Spleen (tissue), 11 donors: ENCODE measurements around the gene LRRC42. TPM values are rescaled to one million over a fixed set of nuclear protein-coding genes. Genes with fewer than 3 reads are reported as not detected.
"Not testable (repeated sequence)": the region's sequence is repeated elsewhere in the genome, so short reads cannot be mapped to it uniquely, and the experiment has no call there.

ENCODE experiments used
- DNase-seq: peaks from one replicate; pipeline ENCODE4 v3.0.0-alpha.2; 2020
- H3K27ac ChIP-seq, 8 donors: fragments of 200-600 bp; sonication (generic) in 7 of 8; 1 replicate in 4 of 8; 2 replicates in 4 of 8; pipeline versions ENCODE4 v1.5.0 to v1.8.0; 2016 to 2021; ENCODE audit warnings: inconsistent platforms in 4 of 8, mild to moderate bottlenecking in 4 of 8, moderate library complexity in 1 of 8
- H3K27me3 ChIP-seq, 7 donors: fragments of 200-600 bp; sonication (generic) in 6 of 7; replicated peaks in 1 of 7; 1 replicate in 4 of 7; 2 replicates in 3 of 7; pipeline versions ENCODE4 v1.5.0 to v1.8.0; 2016 to 2021; ENCODE audit warnings: inconsistent platforms in 3 of 7, mild to moderate bottlenecking in 1 of 7
- H3K36me3 ChIP-seq, 6 donors: fragments of 200-600 bp; sonication (generic) in 5 of 6; 1 replicate in 4 of 6; 2 replicates in 2 of 6; pipeline versions ENCODE4 v1.5.0 to v1.8.0; 2016 to 2021; ENCODE audit warnings: inconsistent platforms in 2 of 6
- H3K4me1 ChIP-seq, 6 donors: fragments of 200-600 bp; sonication (generic) in 5 of 6; 1 replicate in 3 of 6; 2 replicates in 3 of 6; pipeline versions ENCODE4 v1.5.0 to v1.8.0; 2016 to 2021; ENCODE audit warnings: inconsistent platforms in 3 of 6
- H3K4me3 ChIP-seq, 8 donors: fragments of 200-600 bp; sonication (generic) in 7 of 8; 1 replicate in 4 of 8; 2 replicates in 4 of 8; pipeline versions ENCODE4 v1.5.0 to v1.8.0; 2016 to 2021; ENCODE audit warnings: inconsistent platforms in 4 of 8, mild to moderate bottlenecking in 4 of 8, moderate library complexity in 2 of 8
- H3K9me3 ChIP-seq, 8 donors: fragments of 200-600 bp; sonication (generic) in 7 of 8; 1 replicate in 4 of 8; 2 replicates in 4 of 8; pipeline versions ENCODE4 v1.5.0 to v1.8.0; 2016 to 2021; ENCODE audit warnings: inconsistent platforms in 4 of 8
- CTCF ChIP-seq, 11 experiments: fragments of 200-600 bp in 7 of 11; fragments of 450-650 bp in 4 of 11; sonication (generic) in 4 of 11; IDR thresholded peaks in 8 of 11; conservative IDR thresholded peaks in 3 of 11; 1 replicate in 7 of 11; 2 replicates in 4 of 11; pipeline versions ENCODE4 v1.4.0 to v1.8.0; 2016 to 2021; ENCODE audit warnings: antibody characterized with exemption in 11 of 11, inconsistent platforms in 4 of 11, mild to moderate bottlenecking in 1 of 11
- POLR2A ChIP-seq, 3 donors: fragments of 450-650 bp; IDR thresholded peaks; one replicate each; pipeline ENCODE4 v1.5.1; 2017; ENCODE audit warnings: antibody characterized with exemption in 3 of 3, mild to moderate bottlenecking in 1 of 3
- POLR2AphosphoS5 ChIP-seq, 3 donors: sonication (generic); formaldehyde crosslinking; IDR thresholded peaks; one replicate each; pipeline ENCODE4 v1.5.1; 2017; ENCODE audit warnings: antibody characterized with exemption in 3 of 3
- WGBS, 5 donors: extraction: QIAGEN DNeasy Blood & Tissue Kit in 3 of 5; methylation state at CpG; one replicate each; pipeline versions ENCODE4 v1.1.5 to v1.1.7; 2013 to 2018; 5-methylcytosine and 5-hydroxymethylcytosine counted together
- intact Hi-C: fragments of 100-400 bp; cut with DNase I; formaldehyde crosslinking; loops from one replicate; pipeline ENCODE4 v1.15.0; 2023; ENCODE audit warnings: low total_unique reads
- polyA plus RNA-seq, 3 donors: library from polyadenylated mRNA; stranded (reverse); fragments of 200-250 nt; gene quantifications; one replicate each; pipeline ENCODE4 v1.2.1, GENCODE V29; 2013
- total RNA-seq, 7 donors: library from RNA; depleted of rRNA in 3 of 7; stranded (reverse); fragments of >200 nt in 3 of 7; fragmentation: NEBNext Ultra II Directional in 4 of 7; extraction: Animal tissue kit (Norgen Biotek cat#: 25700) in 4 of 7; gene quantifications; one replicate each; pipeline versions ENCODE4 v1.1.0 to v1.2.1, GENCODE V29; 2016 to 2021
- donor health status: healthy with polysubstance abuse.
- donor health status: DM: no; HTN: no; CAD: no; lungs with moderate emphysema.
- donor health status: DM: no; HTN: no; CAD: no.
- donor health status: Bipolar disorder and iron deficiency.
- donor health status: healthy.
- donor health status: DM: no; HTN: no; CAD: no.
- donor health status: DM: yes; HTN: yes; CAD: no.

Gene LRRC42
- total and polyA plus RNA-seq, 10 donors = 4.9 to 13.8 (median 10.5) TPM

- H3K4me3 ChIP-seq = no peak overlapping the region
- H3K27ac ChIP-seq = no peak overlapping the region
- TF ChIP-seq POLR2AphosphoS5 (IDR thresholded peaks at IDR 0.05) (no peak), POLR2A (IDR thresholded peaks at IDR 0.05) (no peak), CTCF (IDR thresholded peaks at IDR 0.05 in 8 of 11, conservative IDR thresholded peaks at IDR 0.05 in 3 of 11) (no peak)
- H3K9me3 ChIP-seq = peaks cover 0 to 13% (median 9%) of the 10 kb centered on the region in 8 donors
- H3K36me3 ChIP-seq = no peaks in the 10 kb centered on the region
- intact Hi-C loops = no loop called here
- WGBS, 5 donors = 76 to 87% (median 79%) methylated on average over 2 of the region's 2 CpGs
- no peaks in the 10 kb centered on the region for H3K27me3 ChIP-seq
- H3K4me1 ChIP-seq = peaks cover 0 to under 1% (median 0%) of the 10 kb centered on the region in 6 donors
- no peak for DNase-seq
Measured at GRCh38 chr1:53987880-53988279, 41.7 kb downstream of the LRRC42 start.

- intact Hi-C loops = no loop called here
- Histone ChIP-seq H3K27me3 (no peaks in the 10 kb centered on the region), H3K4me1 (no peaks in the 10 kb centered on the region), H3K36me3 (no peaks in the 10 kb centered on the region), H3K9me3 (peaks cover 0 to 13% (median 9%) of the 10 kb centered on the region in 8 donors), H3K27ac (no peak overlapping the region), H3K4me3 (no peak overlapping the region)
- no peak for DNase-seq
- TF ChIP-seq POLR2AphosphoS5 (IDR thresholded peaks at IDR 0.05) (no peak), CTCF (IDR thresholded peaks at IDR 0.05 in 8 of 11, conservative IDR thresholded peaks at IDR 0.05 in 3 of 11) (no peak), POLR2A (IDR thresholded peaks at IDR 0.05) (no peak)
- 70 to 85% (median 78%) methylated on average over 4 of the region's 4 CpGs for WGBS, 5 donors
Measured at GRCh38 chr1:53992085-53992874, 46.1 kb downstream of the LRRC42 start.

- 84 to 94% (median 92%) methylated on average over 2 of the region's 2 CpGs for WGBS, 5 donors
- H3K27ac ChIP-seq, H3K4me1 ChIP-seq, H3K36me3 ChIP-seq, H3K27me3 ChIP-seq, DNase-seq, H3K4me3 ChIP-seq, intact Hi-C loops: not testable (repeated sequence)
- H3K9me3 ChIP-seq = peaks cover 0 to 13% (median 9%) of the 10 kb centered on the region in 8 donors
Measured at GRCh38 chr1:53994516-53994915, 48.4 kb downstream of the LRRC42 start.

GRCh38 chr1:53995683-53996082, 49.5 kb downstream of the LRRC42 start:
- H3K4me1 ChIP-seq = no peaks in the 10 kb centered on the region
- H3K4me3 ChIP-seq = no peak overlapping the region
- TF ChIP-seq POLR2AphosphoS5 (IDR thresholded peaks at IDR 0.05) = no peak
- no peak for TF ChIP-seq CTCF (IDR thresholded peaks at IDR 0.05 in 8 of 11, conservative IDR thresholded peaks at IDR 0.05 in 3 of 11)
- no peak for TF ChIP-seq POLR2A (IDR thresholded peaks at IDR 0.05)
- no peak overlapping the region for H3K27ac ChIP-seq
- no peaks in the 10 kb centered on the region for H3K36me3 ChIP-seq
- DNase-seq = no peak
- no peaks in the 10 kb centered on the region for H3K27me3 ChIP-seq
- WGBS, 5 donors = 92 to 100% (median 95%) methylated on average over 1 of the region's 1 CpG
- intact Hi-C loops = no loop called here
- H3K9me3 ChIP-seq = peaks cover 0 to 13% (median 9%) of the 10 kb centered on the region in 8 donors
